DLD1 (cell line): ENCODE data around the gene EFHC1.

Experiments
- in situ Hi-C: cut with HindIII; loops from 2 replicates; pipeline ENCODE4 v1.10.0; 2017; ENCODE audit warnings: low sequenced_read_pairs

Gene EFHC1, protein sequence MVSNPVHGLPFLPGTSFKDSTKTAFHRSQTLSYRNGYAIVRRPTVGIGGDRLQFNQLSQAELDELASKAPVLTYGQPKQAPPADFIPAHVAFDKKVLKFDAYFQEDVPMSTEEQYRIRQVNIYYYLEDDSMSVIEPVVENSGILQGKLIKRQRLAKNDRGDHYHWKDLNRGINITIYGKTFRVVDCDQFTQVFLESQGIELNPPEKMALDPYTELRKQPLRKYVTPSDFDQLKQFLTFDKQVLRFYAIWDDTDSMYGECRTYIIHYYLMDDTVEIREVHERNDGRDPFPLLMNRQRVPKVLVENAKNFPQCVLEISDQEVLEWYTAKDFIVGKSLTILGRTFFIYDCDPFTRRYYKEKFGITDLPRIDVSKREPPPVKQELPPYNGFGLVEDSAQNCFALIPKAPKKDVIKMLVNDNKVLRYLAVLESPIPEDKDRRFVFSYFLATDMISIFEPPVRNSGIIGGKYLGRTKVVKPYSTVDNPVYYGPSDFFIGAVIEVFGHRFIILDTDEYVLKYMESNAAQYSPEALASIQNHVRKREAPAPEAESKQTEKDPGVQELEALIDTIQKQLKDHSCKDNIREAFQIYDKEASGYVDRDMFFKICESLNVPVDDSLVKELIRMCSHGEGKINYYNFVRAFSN

DNA sequence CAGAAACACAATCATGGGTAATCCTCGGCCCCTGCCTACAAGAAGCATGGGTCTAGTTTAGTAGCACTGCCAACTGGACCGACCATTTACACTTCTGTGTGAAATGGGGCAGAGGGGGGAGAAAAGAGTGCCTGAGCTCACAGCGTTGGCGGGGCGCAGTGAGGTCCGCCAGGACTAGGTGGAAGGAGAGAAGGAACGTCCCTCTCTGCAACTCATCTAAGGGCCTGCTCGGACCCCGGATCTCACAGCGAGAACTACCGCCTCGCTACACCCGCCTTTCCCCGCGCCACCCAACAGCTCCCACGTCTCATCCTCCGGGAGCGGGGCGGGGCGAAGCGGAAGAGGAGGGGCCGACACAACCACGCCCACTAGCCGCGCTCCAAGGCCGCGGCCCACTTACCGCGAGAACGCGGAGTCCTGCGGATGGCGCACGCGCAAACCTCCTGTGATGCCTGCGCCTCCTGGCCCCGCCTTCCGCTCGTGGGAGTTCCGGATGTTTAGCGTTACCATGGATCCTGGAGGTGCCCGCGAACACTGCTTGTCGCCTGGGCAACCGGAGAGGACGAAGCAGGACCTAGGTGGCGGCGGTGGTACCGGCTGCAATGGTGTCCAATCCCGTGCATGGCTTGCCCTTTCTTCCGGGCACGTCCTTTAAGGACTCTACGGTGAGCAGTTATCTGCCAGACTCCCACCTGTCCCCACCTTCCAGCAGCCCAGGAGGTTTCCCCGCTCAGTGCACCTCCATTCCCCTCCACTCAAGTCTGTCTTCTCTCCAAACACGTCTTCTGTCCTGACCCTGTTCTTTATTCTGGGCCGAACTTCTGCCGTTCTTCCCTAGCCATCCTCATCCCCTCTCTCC is at the start of gene EFHC1:
TSS of gene EFHC1 (plus strand) at position 534 of the 859 bp plus-strand sequence. CDS start at position 603, 69 bp downstream.
- in situ Hi-C loops, result no loop called here

DNA sequence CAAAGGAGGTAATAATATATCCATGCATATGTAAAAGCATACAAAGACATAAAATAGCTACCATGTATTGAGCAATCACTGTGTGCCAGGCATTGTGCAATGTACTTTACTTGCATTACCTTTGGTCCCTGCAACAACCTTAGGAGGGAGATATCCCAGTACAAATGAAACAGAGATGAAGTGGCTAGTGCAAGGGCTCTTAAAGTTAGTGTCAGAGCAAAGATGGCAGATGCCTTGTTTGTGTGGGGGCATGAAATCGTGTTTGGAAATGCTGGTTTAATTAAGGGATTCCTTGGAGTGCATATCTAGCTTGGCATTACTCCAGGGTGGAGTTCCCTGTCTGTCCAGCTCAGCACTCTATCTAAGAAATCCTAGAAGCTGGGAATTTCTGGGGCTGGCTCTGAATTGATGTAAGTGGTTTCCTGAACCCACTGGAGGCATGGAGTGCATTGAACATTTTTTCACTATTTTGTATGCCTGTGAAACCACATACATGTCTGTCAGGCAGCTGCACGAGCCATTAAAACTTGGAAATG is 48.4 kb upstream of the EFHC1 start:
- in situ Hi-C loops, result no loop called here

DNA sequence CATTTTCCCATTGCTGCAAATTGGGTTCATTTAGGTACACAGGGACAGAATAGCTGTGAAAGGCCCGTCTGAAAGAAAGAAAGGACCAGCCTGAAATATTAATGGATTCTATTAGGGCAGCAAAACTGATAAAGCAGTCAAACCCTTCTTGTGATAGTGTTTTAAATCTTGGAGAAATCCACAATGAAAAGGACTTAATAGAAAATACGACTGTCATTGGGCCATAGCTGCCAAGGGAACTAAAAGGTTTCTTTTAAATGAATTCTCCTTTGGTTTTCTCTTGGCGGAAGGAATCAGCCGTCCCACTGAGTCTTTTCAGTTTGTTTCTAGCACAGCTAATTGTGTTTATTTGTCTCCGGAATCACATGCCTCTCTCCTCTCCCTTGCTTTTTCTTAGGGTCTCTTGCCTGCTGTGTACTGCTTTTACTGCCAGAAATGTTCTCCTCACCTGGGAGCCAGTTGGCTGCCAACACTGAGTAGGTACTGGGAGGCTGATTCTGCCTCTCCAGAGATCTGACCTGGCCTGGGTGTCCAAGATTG is 46.9 kb upstream of the EFHC1 start:
- in situ Hi-C loops, result no loop called here

DNA sequence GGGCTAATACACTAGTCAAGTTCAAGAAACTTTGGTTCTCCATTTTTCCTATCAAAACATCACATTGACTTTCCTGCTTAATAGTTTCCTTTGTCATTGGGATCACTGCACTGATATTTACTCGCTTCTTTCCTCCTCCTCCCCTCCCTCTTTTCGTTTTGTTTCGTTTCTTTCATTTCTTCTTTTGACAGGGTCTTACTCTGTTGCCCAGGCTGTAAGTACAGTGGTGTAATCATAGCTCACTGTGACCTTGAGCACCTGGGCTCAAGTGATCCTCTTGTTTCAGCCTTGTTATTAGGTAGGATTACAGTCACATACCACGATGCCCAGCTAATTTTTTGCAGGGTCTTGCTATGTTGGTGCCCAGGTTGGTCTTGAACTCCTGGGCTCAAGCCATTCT is 45.9 kb upstream of the EFHC1 start:
- in situ Hi-C loops, result no loop called here

DNA sequence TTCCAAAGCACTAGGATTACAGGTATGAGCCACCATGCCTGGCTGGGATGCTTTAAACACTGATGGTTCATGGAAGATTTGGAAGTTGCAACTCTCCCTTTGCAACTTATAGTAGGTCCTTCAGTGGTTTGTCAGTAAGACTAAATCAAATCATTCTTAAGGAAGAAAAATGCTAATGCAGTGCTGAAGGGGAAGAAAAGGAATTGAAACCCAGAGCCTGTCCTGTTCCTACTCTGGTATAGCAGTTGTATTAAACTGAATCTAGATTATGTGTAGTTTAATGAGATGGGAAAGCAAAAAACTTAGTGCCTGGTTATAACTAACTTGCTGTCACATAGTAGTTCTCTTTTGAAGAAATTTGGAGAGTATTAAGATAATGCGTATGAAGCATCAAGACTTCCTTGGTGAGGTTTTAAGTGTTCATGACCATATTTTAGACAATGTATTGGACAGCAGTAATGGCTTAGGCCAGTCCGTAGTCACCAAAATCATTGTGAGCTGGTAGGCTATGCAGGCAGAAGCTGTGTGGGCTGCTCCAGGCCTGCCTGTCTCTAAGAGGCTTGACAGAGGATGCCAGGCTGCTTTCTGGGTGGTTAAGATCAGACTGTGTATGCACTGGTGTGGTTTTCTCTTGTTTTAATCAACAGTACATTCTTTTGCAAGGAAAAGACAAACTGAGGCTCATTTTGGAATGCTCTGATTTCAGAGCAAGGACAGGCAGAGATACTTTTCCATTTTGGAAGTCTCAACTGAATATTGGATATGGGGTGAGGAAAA is 44.2 kb upstream of the EFHC1 start:
- in situ Hi-C loops, result no loop called here

DNA sequence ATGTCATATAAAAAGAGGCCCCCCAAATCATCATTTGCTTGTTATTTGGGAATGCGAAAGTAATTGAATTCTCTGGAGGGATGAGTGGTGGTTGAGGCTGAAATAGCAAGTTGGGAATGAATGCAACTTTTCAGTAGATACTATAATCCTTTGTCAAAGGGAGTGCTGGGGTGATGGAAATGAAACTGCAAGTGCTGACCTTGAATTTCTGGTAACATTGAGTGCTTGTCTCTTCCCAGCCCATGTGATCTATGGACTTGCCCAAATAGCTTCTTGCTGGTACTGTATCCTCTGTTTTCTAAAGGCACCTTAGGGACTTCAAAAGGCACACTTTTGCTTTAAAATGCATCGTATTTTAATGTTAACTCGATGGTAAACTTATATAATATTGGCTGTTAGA is 43.4 kb upstream of the EFHC1 start:
- in situ Hi-C loops, result no loop called here

DNA sequence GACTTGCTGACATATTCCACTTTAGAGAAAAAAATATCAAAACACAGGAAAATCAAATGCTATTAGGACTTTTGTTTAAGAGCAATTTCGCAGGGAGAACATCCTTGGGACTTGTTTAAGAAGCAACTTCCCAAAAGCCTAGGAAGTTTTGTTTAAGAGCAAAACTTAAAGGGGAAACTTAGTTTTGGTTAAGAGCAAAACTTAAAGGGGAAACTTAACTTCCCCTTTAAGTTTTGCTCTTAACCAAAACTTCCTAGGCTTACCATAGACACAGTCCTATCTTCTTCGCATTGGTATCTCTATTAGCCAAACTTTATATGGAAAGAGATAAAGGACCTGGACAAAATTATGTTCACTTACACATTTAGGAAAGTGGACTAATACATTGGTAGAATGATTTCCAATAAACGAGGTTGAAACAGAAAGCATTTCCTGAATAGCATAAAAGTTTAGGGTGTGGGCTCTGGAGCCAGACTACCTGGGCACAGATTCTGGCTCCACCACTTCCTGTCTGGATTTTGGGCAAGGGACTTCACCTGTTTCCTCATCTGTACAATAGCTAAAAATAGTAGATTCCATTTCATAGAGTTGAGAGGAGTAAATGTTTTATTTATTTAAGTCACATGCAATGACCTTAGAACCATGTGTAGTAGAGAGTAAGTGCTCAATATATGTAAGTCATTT is 42.5 kb upstream of the EFHC1 start:
- in situ Hi-C loops, result no loop called here

DNA sequence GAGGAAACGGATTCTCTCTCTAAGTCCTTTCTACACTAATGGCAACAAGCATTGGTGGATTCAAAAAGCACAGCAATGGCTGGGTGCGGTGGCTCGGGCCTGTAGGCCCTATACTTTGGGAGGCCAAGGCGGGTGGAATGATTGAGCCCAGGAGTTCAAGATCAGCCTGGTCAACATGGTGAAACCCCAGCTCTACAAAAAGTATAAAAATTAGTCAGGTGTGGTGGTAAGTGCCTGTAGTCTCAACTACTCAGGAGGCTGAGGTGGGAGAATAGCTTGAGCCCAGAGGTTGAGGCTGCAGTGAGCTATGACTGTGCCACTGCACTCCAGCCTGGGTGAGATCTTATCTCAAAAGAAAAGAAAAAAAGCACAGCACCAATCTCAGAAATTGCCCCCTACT is 38.9 kb upstream of the EFHC1 start:
- in situ Hi-C loops, result no loop called here

DNA sequence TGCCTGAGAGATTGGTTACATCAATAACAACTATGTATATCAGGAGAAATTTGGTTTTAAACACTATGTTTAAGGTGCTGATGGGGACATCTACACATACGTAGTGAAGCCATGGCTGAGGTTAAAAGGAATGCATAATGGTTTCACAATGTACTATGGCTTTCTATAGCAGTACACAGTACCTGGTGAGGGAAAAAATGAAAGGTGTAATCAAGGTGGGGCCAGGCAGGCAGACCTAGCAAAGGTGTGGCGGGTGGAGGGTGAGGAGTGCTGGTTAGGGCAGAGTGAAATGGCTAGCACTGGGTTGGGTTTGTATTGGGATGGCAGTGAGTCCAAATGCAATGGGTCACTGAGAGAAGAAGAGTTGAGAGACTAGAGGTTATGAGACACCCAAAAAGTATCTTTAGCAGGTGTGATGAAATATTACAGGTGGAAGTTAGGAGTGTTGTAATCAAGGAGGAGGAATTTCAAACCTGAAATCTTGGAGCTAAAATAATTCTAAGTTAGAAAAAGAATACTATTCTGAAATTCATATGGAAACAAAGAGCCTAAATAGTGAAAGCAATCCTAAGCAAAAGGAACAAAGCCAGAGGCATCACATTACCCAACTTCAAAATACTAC is 35.9 kb upstream of the EFHC1 start:
- in situ Hi-C loops, result no loop called here

DNA sequence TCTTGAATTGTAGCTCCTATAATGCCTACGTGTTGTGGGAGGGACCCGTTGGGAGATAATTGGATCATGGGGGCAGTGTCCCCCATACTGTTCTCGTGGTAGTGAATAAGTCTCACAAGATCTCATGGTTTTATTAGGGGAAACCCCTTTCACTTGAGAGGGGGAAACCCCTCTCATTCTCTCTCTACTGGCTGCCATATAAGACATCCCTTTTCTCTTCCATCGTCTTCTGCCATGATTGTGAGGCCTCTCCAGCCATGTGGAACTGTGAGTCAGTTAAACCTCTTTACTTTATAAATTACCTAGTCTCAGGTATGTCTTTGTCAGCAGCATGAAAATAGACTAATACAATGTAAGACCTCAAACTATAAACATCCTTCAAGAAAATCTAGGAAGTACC is 35.1 kb upstream of the EFHC1 start:
- in situ Hi-C loops, result loop anchor here (5.0 kb wide), 1 partner anchor 123 kb away; no protein-coding TSS in a partner anchor

DNA sequence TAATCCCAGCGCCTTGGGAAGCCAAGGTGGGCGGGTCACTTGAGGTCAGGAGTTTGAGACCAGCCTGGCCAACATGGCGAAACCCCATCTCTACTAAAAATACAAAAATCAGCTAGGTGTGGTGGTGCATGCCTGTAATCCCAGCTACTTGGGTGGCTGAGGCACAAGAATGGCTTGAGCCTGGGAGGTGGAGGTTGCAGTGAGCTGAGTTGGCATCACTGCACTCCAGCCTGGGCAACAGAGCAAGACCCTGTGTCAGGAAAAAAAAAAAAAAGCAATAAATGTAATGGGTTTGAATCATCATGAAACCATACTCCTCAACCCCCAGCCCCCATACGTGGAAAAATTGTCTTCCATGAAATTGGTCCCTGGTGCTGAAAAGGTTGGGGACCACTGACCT is 32.0 kb upstream of the EFHC1 start:
- in situ Hi-C loops, result loop anchor here (5.0 kb wide), 1 partner anchor 126 kb away; no protein-coding TSS in a partner anchor

DNA sequence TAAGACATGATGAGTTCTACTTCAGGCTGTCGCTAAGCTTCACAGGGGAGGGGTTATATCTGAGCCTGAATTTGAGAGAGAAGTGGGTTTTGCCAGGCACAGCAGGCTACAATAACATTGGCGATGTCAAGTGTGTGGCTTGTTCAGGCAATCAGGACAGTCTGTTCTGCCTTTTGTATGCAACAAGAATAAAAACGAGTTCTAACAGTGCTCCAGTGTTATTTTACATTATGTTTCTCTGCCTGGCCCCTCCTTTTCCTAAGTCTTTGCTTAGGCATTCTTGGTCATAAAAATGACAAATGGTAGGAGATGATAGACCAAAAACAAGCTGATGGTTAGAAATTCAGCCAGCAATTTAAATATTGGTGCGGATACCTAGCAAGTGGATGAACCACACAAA is 31.4 kb upstream of the EFHC1 start:
- in situ Hi-C loops, result loop anchor here (5.0 kb wide), 1 partner anchor 126 kb away; no protein-coding TSS in a partner anchor

DNA sequence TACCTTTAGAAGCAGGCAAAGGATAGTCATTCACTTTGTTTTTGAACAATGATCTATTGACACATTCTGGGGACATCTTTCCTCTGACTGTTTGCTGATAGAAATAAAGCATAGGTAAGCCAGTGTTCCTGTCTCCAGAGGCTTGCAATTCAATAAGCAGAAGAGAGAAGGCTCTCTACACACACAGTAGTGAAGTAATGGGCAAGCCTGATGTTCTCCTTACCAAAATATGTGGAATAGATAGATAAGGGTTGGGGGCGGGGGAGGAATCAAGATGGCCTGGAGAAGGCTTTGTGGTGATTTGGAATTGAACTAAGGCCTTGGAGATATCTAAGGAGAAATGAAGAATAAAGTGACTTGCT is 30.9 kb upstream of the EFHC1 start:
- in situ Hi-C loops, result loop anchor here (5.0 kb wide), 1 partner anchor 127 kb away; no protein-coding TSS in a partner anchor

DNA sequence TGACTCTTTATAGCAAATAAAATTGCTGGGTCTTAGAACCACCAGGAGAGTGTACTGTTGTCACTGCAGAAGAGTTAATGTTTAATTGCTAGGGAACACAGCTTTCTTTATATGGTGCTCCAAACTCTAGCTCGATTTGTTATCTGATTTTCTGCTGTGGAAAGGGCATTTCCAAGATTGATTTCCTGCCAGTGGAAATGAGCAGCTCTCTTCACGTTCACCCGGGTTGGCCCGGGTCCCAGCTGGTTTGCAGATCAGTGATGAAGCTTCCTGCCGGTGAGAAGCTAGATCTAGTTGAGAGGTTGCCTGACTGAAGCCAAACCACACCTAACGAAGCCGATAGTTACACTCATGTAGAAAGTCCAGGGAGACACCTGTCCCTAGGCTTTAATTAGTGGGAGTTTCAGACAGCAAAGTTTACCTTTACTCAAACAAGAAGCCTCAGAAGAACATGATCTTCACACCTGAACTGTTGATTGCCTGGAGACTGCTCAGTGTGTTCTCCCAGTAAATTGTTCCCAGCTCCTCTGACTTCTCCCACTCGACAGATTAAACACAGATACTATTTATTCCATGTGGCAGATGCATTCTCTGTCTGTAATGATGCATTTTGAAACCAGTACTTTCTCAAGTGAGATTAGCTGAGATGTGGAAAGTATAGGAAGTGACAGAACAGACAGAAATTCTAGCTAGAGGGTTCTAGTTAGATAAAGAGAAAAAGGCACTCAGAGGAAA is 30.3 kb upstream of the EFHC1 start:
- in situ Hi-C loops, result loop anchor here (5.0 kb wide), 1 partner anchor 127 kb away; no protein-coding TSS in a partner anchor

DNA sequence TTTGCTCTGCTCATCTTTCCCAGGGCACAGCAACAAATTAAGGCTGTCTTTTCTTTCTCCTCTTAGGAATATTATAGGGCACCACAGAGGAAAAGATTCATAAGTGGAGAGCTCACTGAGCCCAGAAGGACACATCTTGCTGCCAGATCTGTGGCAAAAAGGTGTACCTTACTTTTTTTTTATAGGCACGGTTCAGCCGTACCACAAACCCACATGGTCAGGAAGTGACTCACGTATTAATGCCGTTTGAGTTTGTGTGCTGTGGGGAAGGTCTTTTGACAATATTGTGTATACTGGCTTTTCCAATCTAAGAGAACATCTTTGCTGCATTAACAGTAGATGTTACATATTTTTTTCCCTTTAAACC is 29.8 kb upstream of the EFHC1 start:
- in situ Hi-C loops, result no loop called here

DNA sequence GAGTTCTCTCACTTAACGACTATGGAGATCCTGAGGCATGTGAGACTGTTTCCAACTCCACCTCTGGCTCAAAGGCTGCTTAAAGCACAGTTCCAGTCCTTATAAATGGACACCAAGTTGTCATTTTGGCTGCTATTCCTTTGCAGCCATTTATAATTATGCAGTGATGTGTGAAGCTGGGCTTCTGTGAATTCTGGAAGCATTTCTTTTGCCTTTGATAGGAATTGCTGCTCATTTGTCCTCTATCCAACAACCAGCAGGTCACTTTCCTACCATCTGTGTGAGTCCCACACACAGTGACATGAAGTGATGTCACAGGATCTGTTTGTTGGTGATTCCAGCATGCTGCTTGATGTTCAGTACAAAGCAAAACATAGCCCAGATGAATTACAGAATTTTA is 28.5 kb upstream of the EFHC1 start:
- in situ Hi-C loops, result no loop called here

DNA sequence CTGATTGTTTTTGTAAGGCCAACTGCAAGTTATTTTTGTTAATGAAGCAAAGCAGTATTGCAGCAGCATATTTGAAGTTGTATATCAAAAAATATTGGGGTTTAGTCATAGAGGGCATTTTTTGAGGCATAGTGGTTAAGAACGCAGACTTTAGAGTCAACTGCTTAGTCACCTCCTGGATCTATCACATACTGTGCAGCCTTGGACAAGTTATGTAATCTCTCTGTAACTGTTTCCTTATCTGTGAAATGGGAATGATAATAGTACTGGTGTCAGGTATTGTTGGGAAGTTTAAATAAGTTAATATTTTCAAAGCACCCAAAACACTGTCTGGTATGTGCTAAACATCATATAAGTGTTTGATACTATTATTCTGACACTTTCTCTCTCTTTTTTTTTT is 27.2 kb upstream of the EFHC1 start:
- in situ Hi-C loops, result no loop called here

DNA sequence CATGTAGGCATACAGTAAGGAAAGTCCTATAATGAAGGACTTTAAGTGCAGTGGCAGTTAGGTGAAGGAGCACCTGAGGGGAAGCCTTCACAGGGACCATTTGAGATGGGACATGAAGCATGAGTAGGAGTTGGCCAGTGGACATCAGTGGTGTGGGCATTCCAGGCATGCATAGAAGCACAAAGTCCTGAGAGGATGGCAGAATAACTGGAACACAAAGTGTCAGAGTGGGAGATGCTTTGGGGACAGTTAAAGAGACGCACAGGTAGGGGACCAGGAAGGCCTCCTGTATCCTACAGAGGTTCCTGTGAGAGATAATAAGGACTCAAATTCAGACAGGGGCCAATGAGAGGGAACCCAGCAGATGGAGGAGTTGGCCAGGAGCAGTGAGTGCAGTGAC is 26.4 kb upstream of the EFHC1 start:
- in situ Hi-C loops, result no loop called here
